ENCODE results near the gene TSNAXIP1.

Gene TSNAXIP1

DNA sequence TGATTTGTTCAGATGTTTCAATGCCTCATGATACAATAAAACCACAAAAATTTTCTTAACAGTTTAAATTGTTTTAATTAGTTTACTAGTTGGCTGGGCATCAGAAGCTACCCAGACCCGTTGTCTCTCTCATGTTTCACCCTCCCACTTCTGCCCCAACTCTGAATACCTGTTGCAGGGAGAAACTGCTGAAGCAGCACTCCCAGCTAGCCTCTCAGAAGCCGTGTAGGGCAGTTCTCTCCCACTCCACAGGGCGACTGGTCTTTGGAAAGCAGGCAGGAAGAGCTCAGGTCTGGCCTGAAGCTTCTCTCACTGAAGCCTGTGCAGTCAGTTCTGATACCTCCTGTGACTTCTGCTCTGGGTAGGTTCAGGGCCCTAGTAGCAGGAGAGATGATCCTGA, 64.6 kb downstream of the TSNAXIP1 start:
- peak overlapping the region; percentile 72; the same call in 1 of the 2 replicates for H3K27ac ChIP-seq
- no peak for TF ChIP-seq ZFX (IDR thresholded peaks at IDR 0.05; ENCODE audit: borderline replicate concordance)
- TF ChIP-seq, protein P1, sequence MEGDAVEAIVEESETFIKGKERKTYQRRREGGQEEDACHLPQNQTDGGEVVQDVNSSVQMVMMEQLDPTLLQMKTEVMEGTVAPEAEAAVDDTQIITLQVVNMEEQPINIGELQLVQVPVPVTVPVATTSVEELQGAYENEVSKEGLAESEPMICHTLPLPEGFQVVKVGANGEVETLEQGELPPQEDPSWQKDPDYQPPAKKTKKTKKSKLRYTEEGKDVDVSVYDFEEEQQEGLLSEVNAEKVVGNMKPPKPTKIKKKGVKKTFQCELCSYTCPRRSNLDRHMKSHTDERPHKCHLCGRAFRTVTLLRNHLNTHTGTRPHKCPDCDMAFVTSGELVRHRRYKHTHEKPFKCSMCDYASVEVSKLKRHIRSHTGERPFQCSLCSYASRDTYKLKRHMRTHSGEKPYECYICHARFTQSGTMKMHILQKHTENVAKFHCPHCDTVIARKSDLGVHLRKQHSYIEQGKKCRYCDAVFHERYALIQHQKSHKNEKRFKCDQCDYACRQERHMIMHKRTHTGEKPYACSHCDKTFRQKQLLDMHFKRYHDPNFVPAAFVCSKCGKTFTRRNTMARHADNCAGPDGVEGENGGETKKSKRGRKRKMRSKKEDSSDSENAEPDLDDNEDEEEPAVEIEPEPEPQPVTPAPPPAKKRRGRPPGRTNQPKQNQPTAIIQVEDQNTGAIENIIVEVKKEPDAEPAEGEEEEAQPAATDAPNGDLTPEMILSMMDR (IDR thresholded peaks at IDR 0.05) = no peak

DNA sequence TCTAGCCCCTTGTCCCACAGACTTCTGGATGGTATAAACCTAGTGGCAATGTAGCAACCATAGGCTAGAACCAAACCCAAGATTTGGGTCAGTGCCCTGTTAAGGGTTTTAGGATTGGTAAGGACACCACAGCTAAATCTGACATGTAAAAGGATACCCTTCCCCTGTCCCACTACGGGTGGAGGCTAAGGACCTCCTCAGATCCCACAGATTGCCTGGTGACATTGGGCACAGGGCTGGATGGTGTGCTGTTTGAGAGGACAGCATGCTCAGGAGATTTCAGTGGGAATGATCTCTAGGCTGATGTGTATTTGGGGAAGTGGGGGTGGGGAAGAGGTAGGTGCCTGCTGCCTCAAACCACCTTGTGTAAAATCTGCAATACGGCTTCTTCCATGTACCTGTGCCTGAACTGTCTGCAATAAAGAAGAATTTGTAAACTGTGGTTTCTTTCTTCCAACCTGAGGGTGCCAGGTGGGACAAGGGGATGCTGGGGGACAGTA, 65.5 kb downstream of the TSNAXIP1 start:
- H3K27ac ChIP-seq = peak overlapping the region; percentile 72
- TF ChIP-seq, protein P1 (IDR thresholded peaks at IDR 0.05) = no peak
- TF ChIP-seq ZFX (IDR thresholded peaks at IDR 0.05; ENCODE audit: borderline replicate concordance) = no peak

DNA sequence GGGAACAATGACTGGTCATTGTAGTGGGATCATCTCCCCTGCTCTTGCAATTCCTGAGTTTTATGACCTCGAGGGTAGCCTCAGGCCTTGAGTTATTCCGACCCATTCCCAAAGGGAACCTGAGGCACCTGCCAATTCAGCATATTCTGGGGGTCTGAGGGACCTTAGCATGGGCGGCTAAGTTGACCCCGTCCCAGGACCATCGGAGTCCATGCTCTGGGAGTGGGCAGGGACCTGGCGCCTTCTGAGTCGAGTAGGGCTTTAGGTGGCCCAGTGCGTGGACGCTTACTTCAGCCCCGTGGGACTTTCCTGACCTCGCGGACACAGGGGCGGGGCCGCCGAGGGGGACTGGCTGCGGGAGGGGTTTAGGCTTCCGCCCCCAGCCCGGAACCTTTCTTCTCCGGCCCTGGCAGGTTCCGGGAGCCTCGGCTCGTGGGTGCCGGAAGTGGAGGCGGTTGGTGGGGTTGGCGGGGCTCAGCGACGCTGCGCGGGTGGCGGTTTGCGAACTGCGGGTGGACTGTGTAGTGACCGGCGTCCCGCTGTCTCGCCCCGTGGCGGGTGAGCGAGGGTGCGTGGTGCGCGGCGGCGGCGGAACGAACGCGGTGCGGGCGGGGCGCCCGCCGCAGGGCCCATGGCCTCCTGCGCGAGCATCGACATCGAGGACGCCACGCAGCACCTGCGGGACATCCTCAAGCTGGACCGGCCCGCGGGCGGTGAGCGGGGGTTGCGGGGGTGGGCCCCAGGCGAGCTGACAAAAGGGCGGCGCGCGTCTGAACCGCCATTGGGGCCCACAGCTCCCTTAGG, 66.1 kb downstream of the TSNAXIP1 start, which contains the start of gene EDC4:
Gene EDC4 (plus strand): TSS at position 422 of the 804 bp plus-strand sequence. CDS start 210 bp downstream, at position 632.
- TF ChIP-seq, protein P1 (IDR thresholded peaks at IDR 0.05) = no peak
- TF ChIP-seq ZFX (IDR thresholded peaks at IDR 0.05; ENCODE audit: borderline replicate concordance) = no peak
- H3K27ac ChIP-seq = peak within 1 kb of the TSS; percentile 72

DNA sequence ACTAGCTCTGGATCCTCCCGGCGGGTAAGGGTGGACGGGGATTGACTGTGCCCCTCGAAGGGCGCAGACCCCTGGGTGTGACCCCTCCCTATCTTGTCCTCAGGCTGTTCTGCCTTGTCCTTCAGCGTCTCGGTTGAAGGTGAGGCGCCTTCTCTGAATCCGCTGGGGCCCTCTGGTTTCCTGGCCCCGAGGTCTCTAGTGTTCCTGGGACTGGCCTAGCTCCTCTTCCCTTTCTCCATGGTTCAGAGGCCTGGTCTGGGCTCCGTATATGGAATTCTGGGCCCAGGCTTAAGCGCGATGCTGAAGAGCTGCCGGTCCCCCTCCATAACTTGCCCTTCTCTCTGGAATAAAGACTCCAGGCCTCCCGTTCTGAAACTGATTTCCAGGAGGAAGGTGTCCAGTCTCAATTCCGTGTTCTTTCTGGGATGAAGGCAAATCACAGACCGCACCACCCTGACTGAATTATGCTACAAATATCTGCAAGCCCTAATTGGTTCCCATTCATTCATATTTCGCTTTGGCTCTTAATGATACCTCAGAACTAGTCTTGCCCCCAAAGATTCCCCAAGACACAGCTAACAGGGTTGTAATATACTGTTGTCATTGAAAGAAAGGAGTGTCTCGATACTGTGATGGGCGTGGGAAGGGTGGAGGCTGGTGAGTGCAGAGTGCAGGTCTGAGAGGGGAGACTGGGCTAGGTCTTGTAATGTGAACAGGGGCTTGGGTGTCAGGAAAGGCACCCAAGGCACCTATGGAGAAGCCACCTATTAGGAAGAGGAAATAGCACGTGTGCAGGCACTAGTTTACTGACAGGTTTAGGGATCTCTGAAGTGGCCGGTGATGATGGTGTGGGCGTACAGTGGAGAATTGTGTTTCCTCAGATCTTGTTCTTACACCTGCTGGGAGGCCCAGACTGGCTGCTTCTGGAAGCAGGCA, 67.0 kb downstream of the TSNAXIP1 start:
- peak overlapping the region; percentile 72 for H3K27ac ChIP-seq
- TF ChIP-seq, protein P1 (IDR thresholded peaks at IDR 0.05) = no peak
- no peak for TF ChIP-seq ZFX (IDR thresholded peaks at IDR 0.05; ENCODE audit: borderline replicate concordance)

DNA sequence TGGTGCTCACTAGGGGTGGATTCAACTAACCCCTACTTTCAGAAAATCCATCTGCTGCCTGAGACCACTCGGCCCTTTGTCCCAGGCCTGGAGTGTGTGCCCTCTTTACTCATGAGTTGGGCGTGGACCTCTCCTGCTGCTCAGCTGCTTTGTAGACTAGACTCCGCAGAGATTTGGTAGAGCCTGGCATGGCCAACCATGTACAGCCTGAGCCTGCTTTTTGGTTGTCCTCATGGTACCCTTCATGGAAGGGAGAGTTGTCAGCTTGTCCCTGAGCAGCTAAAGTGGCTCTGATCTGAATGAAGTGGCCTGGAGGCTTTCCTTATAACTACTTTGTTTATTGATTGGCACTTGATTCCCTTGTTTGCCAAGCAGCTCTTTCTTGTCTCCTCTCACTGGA, 67.7 kb downstream of the TSNAXIP1 start:
- peak overlapping the region; percentile 72; the same call in 1 of the 2 replicates for H3K27ac ChIP-seq

DNA sequence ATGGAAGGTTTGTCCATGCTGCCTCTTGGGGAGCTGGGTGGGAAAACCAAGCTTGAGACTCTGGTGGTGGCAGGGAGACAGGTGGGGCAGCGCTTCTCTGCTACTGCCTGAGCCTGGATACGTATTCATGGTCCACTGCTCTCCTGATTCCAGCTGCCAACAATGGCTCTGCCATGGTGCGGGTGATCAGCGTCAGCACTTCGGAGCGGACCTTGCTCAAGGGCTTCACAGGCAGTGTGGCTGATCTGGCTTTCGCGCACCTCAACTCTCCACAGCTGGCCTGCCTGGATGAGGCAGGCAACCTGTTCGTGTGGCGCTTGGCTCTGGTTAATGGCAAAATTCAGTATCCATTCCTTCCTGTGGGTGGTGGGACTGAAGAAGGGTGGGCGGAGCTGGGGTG, 70.4 kb downstream of the TSNAXIP1 start:
- no peak overlapping the region for H3K27ac ChIP-seq
- TF ChIP-seq ZFX (IDR thresholded peaks at IDR 0.05; ENCODE audit: borderline replicate concordance) = no peak
- TF ChIP-seq, protein P1 (IDR thresholded peaks at IDR 0.05) = no peak

More for the DNA sequence above, 67.7 kb downstream of the TSNAXIP1 start:
- no peak for TF ChIP-seq ZFX (IDR thresholded peaks at IDR 0.05; ENCODE audit: borderline replicate concordance)
- TF ChIP-seq, protein P1 (IDR thresholded peaks at IDR 0.05) = no peak

Data from 22Rv1 (cell line).